Activated CD8-positive, alpha-beta memory T cell treated with anti-CD3 and anti-CD28 coated beads for 48 hours (primary cell): ENCODE results near the gene NFIX.

Experiments
- DNase-seq, 3 experiments: peaks; one replicate each; pipeline ENCODE4 v3.0.0-alpha.2; 2020; ENCODE audit warnings: low read depth in 2 of 3, low spot score in 2 of 3

NFIX gene

GRCh38 chr19:13035820-13036365, 40.6 kb downstream of the NFIX start:
- DNase-seq, result no peak

GRCh38 chr19:13036366-13036976, 41.2 kb downstream of the NFIX start:
- DNase-seq, result no peak

DNA sequence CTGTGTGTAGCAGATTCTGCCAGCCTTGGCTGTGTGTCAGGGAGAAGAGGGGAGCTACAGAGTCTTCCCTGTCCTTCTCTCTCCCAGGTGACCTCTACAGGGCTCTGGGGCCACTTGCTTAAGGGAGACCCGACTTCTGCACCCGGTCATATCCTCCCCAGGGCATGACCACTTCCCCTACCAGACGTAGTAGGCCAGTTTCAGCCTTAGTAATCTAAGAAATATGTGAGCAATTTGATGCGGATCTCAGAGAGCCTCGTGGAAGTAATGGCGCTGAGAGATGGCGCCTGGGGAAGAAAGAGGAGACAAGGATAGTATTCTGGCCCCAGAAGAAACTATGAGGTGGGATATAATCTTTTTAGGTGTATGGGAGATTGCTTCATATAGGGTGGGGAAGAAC, 41.9 kb downstream of the NFIX start:
- no peak for DNase-seq

- DNase-seq, result no peak
These were observed 42.5 kb downstream of the NFIX start for GRCh38 chr19:13037731-13038130.

DNA sequence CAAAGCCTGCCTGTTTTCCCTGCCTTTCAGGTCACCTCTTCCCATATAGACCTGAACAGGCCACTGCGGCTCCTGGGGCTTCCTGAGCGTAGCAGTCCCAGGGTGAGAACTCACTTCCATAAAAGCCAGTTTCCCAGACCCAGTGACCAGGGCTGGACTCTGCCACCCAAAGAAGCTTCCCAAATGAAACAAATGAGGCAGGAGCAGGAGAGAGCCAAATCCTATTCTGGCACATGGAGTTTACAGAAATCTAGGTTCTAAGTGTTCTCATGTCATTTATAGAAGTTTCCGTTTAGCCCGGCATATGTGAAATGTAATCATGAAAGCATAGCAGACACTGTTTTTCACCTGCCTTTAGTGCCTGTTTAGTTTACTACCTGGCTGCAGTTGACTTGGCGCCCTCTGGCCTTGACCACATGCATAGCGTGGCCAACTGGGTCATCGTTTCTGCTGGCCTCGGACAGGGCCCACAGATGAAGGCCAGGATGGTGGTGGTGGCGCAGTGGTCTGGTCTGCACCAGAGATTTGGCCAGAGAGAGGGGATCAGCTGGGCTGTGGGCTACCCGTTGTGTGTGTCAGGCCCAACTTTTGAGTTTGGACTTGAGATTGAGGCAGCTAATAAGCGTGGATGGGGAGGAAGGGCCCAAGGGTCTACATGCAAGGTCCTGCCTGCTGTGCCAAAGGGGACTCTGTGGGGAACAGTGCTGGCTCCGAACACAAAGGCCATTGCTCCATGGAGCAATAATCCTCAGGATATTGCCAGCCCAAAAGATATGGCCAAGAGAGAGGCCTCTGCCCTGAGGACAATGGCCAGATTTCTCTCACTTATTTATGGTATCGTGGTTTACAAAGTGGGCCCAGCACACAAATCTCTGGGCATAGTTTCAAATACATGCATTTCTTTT, 43.3 kb downstream of the NFIX start:
- DNase-seq, result no peak

- no peak for DNase-seq
These were observed 44.0 kb downstream of the NFIX start for GRCh38 chr19:13039211-13039789.

GRCh38 chr19:13040232-13040947, 45.1 kb downstream of the NFIX start:
- DNase-seq, result no peak

DNA sequence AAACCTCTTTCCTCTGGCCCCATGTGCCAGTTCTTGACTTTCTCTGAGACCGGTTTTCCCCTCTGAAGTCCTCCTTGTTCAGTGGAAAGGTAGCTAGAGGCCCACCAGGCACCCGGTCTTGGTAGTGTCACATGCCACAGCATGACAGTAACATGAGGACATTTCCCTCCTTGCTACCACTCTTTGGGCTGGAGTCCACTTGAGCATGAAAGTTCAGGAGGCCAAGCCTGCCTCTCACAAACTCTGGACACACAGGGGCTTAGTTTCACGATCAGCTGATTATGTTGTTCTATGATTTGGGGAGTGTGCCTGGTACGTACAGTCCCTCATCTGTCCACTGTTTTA, 45.6 kb downstream of the NFIX start:
- no peak for DNase-seq

GRCh38 chr19:13042443-13043130, 47.3 kb downstream of the NFIX start:
- no peak for DNase-seq

- DNase-seq, result no peak
These were observed 48.0 kb downstream of the NFIX start for GRCh38 chr19:13043285-13043684.

- DNase-seq, result peak in 1 of 3 experiments; percentile 23
These were observed 49.1 kb downstream of the NFIX start for GRCh38 chr19:13044231-13044836.

GRCh38 chr19:13045812-13046211, 50.5 kb downstream of the NFIX start:
- DNase-seq, result no peak

- DNase-seq, result no peak
These were observed 52.1 kb downstream of the NFIX start for GRCh38 chr19:13047374-13047773.

DNA sequence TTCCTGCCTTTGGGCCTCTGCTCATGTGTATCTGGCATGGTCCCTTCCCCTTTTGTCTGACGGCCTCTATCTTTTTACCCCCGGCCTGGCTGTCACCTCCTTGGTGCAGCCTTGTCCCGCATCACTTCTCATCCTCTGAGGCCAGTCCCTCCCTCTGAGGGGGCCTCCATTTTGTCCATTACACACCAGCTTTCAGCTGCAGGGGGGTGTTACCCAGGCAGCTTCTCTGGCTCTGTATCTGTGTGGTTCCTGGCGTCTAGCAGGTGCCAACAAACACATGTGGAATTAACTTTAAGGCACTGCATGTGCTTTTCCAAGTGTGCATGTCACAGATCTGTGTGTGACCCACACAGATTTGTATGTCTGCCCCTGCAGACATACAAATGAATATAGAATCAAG, 55.0 kb downstream of the NFIX start:
- DNase-seq, result no peak

DNA sequence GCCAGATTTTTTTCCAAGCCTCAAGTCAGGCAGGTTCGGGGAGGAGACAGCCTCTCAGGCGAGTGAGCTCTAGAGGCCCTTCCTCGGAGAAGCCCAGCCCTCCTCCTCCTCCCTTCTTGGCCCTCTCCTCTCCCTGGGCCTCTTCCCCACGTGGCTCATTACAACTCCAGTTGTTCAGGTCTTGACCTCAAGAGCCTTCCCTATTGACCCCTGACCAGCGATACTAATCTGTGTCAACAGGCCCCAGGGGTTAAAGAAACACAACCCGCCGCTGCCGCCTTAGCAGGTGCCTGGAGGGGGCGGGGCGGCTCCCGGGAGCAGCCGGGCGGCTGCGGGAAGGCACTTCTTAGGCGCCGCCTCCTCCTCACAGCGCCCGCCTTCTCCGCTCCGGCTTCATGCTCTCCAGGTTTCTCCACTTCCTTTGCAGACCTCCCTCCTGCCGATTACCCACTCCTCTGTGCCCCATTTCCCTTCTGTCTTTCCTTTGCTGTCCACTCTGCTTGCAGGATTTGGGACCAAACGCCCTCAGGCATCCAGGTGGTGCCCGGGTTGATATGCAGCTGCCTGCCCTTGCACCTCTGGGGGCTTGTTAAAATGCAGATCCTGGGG, 56.4 kb downstream of the NFIX start:
- DNase-seq, result no peak

DNA sequence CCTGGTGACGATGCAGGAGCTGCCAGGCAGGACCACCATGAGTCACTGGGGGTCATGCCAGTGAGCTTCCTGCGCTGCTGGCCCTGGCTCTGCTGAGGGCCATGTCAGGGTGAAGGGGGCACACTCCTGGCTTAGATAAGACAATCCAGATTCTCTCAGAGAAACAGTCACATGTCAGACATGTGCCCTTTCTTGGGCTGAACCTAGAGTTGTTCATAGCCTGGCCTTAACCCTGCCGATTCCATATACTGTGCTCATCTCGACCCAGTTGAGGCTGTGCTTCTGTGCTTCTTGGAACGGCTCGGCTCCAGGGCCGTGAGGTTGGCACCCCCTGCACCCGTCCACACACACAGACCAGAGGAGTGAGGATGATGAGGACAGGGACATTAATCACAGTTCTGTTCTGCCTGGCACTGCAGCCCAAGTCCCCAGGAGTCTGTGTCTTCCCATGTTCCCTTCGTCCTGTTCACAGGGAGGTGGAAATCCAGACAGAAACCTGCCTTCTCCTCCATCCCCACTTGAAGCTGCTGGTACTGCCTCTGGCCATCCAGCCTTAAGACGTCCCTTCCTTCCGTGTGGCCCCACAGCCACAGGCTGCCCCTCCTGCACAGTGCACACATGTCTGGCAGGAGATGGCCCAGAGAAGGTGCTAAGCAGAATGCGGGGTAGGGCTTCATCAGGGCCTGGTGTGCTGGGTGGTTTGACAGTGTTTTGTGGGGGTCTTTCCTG, 57.3 kb downstream of the NFIX start:
- no peak for DNase-seq

DNA sequence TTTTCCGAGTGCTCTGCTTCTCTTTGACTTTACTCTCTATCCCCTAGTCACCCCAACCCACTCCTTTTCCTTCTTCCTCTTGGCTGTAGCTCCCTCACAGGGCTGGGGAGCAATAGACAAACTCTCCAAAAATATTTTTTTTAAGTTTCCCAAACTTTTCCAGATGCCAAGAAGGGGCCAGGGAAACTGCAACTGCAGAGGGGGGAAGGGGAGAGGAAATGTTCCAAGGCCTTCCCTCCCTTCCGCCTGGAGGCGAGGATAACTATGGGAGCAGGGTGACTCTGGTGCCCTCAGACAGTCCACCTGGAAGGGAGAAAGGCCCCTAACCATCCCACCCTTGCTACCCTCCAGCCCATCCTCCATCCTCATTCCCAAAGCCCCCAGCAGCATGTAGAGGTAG, 58.0 kb downstream of the NFIX start:
- DNase-seq, result no peak

- no peak for DNase-seq
These were observed 58.7 kb downstream of the NFIX start for GRCh38 chr19:13053761-13054625.
